Stimulated activated CD8-positive, alpha-beta memory T cell treated with anti-CD3 and anti-CD28 coated beads, Interleukin-2, amount 100 ng/mL, for 1 hour (primary cell): Measurements from ENCODE around the gene ZNF747.

Source experiments
- DNase-seq, 2 donors: peaks; one replicate each; pipeline ENCODE4 v3.0.0-alpha.2; 2020; ENCODE audit warnings: low read depth in 2 of 2

The ZNF747 gene

GRCh38 chr16:30515275-30515674, 19.4 kb downstream of the ZNF747 start:
- DNase-seq = no peak

GRCh38 chr16:30511509-30511908, 23.1 kb downstream of the ZNF747 start:
- DNase-seq = no peak

DNA sequence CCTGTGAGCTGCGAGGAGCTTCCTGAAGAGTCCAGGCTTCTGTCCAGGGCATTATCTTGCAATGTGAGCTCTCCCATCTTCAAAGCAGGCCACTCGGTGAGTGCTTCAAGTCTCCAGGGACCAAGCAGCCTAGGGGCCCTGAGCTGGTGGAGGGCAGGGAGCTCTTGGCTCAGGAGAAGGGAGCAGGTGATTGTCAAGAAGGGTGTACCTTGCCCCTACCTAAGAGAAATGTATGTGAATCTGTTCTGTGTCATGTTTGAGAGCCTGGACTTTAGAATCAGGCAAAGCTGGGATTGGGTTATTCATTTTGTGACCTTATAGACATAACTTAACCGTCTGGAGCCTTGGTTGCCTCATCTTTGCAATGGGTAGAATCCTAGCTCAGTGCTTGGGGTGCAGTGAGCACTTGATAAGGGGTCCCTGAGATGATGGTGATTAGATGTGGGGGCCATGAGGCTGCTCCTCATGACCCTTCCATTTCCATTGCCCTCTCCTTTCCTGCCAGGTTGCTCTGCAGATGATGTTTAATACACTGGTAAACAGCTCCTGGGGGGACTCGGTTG, 24.2 kb downstream of the ZNF747 start:
- no peak for DNase-seq

DNA sequence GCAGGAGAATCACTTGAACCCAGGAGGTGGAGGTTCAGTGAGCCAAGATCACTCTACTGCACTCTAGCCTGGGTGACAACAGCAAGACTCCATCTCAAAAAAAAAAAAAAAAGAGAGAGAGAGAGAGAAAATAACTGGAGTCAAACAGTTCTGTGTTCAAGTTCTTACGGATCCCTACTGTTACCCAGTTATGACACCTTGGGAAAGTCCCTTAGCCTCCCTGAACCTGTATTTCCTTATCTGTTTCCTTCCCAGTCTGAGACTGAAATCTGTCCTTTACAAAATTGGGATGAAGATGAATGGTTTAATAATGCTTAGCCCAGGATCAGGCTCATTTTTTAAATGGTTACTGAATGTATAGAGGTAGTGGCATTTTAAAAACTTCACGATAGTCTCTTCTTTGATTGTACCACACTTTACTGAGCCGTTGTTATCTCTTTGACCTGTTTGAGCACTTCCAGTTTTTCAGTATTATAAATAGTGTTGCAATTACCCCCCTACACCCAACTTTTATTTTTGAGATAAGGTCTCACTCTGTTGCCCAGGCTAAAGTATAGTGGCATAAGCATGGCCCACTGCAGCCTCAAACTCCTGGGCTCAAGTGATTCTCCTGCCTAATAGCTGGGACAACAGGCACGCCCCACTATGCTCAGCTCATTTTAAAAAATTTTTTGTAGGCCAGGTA, 25.4 kb downstream of the ZNF747 start:
- no peak for DNase-seq

- no peak for DNase-seq
Measured at GRCh38 chr16:30503403-30504296, 31.0 kb downstream of the ZNF747 start.

DNA sequence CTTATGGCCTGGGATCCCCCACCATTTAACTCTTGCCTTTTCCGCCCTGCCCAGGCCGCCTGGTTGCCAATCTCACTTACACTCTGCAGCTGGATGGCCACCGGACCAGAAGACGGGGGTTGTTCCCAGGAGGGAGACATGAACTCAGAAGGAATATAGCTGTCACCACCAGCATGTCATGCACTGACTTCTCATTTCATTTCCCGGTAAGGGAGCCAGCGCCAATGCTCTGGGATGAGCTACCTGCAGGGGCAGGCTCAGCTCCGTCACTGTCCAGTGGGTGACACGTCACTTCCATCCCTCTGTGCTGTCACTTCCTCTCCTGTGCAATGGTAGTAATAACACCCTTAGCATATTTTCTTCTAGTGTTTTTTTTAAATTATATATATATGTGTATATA, 35.4 kb downstream of the ZNF747 start:
- DNase-seq = no peak

DNA sequence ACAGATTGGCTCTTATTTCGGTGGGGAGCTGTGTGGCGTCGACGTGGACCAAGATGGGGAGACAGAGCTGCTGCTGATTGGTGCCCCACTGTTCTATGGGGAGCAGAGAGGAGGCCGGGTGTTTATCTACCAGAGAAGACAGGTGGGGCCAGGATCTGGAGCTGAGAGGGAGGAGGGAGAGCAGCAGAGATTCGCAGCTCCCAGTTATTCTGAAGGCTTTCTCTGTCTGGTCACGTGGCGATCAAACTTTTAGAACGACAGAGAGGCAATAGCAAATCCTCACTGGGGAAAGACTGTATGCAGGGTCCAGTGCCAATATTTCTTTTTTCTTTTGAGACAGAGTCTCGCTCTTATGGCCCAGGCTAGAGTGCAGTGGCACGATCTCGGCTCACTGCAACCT, 39.9 kb downstream of the ZNF747 start:
- DNase-seq = no peak

- no peak for DNase-seq
Measured at GRCh38 chr16:30493941-30494488, 40.6 kb downstream of the ZNF747 start.

GRCh38 chr16:30491744-30492308, 42.8 kb downstream of the ZNF747 start:
- DNase-seq = peak in 1 of 2 donors; percentile 19

DNA sequence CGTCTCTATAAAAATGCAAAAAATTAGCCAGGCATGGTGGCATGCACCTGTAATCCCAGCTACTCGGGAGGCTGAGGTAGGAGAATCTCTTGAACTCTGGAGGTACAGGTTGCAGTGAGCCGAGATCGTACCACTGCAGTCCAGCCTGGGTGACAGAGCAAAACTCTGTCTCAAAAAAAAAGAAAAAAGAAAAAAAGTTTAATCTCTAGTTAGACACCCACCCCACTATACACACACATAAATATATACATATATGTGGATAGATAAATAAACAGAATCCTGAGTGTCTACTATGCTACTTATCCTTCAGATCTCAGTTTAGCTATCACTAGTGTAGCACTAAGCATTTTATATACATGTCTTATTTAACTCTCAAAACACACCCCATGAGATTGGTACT, 43.4 kb downstream of the ZNF747 start:
- DNase-seq = no peak

DNA sequence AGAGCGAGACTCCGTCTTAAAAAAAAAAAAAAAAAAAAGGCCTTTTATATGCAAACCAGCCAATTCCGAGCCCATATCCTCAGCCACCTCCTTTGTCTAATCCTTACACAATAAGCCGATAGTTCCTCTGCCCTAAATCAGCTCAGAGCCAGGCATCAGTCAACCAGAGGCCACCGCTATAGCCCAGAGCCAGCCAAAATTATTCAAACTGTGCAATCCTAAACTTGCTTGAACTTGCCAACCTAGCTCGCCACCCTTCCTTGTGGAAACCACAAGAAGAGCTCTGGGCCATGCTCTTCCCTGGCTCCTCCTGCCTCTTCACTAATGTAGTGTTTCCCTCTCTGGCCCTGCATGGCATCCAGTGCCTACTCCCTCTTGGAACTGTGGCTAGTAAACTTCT, 44.4 kb downstream of the ZNF747 start:
- no peak for DNase-seq

DNA sequence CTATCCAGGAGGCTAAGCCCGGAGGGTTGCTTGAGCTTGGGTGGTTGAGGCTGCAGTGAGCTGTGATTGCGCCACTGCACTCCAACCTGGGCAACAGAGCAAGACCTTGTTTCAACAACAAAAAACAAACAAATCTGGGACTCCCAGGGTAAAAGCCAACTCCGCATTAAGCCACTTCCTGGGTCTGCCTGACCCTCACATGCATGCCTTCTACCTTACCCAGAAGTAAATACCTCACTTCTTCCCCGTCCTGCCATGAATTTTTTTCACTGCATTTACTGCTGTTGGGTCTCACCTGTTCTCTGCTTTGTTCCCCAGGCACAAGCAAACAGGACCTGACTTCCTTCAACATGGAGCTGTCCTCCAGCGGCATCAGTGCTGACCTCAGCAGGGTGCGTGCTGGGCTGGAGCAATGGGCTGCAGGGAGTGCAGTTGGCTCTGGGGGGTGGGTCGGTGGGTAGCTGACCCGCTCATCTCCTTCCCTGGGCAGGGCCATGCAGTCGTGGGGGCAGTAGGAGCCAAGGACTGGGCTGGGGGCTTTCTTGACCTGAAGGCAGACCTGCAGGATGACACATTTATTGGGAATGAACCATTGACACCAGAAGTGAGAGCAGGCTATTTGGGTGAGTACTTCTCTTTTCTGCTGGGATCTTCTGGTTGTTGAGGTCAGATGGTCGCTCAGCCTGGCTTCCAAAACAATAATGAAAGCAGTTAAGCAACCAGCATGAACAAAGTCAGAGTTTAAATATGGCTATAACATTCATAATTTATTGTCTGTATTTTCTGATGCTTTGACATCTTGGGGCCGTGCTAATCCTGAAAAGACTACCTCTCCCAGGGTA, 45.7 kb downstream of the ZNF747 start:
- no peak for DNase-seq

DNA sequence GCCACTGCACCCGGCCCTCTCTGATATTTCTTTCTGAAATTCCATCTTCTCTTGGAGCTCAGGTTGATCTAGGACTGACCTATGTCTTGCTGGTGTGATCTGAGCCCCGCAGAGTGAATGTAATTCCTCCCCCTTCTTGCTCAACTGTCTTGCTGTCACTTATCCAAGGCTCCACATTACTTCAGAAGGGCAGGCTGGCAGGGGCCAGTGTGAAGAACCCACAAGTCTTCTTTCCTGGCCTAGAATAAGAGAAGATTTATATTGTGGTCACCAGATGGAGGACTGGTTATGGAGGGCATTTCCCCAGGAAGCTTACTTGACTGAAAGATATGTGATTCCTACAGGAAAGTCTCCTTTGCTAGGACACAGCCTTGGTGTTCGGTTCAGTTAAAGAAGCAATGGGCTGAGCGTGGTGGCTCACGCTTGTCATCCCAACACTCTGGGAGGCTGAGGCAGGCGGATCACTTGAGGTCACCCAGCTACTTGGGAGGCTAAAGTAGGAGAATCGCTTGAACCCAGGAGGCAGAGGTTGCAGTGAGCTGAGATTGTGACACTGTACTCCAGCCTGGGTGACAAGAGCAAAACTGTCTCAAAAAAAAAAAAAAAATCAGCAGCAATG, 48.7 kb downstream of the ZNF747 start:
- no peak for DNase-seq

DNA sequence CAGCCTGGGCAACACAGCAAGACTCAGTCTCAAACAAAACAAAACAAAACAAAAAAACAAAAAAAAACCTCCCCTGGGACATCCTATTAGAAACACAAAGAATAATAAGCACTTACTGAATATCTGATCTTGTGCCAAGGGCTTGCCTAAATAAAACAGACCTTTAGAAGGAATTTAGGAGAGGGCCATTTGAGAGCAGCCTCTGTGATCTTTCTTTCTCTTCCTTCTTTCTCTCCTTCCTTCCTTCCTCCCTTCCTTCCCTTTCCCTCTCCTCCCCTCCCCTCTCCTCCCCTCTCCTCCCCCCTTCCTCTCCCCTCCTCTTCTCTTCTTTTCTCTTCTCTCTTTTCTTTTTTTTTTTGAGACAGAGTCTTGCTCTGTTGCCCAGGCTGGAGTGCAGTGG, 49.8 kb downstream of the ZNF747 start:
- no peak for DNase-seq

DNA sequence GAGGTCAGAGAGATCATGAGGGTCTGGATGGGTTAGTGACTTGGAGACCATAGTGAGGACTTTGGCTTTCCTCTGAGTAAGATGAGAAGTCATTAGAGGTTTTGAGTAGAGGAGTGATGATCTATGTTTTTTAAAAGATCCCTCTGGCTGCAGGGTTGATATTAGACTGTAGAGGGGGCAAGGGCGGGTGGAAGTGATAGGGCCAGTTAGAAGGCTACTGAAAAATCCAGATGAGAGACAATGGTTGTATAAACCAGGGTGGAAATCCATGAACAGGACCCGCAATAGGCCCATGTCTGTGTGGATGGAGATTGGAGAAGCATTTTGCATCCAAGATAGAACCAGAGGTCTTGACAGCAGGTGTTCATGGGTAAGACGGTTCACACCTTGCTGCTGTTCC, 52.3 kb downstream of the ZNF747 start:
- DNase-seq = no peak

- DNase-seq = no peak
Measured at GRCh38 chr16:30481381-30481780, 53.3 kb downstream of the ZNF747 start.
